ENCODE data around the gene TRIL. TPM values are rescaled to one million over a fixed set of nuclear protein-coding genes. Genes with fewer than 3 reads are reported as not detected.

Gene TRIL
- total and polyA plus RNA-seq, 9 of the 15 experiments (the other 6 are each of a cell fraction or from before 2014, with no cell fraction given): not detected

DNA sequence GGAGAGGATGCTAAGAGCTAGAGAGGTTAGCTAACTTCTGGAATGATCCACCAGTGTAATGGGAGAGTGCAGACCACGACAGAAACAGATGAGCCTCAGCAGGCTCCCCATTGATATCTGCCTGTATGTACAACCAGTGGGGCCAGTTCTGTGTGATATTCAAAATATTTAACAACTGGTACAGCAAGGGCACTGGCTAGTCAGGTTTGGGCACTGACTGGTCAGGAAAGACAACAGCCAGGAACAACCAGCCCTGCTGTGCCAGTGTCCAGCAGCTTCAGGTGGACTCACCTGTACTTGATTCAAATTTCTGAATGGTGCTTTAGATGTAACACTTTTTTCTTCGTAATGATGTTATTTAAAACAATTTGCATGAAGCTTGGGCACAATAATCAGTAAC lies 5.9 kb upstream of the TRIL start:
- no TSS peak for BruUV-seq (replicated peaks)
- DNase-seq (ENCODE audit: extremely low read depth in 1 of 4, low spot score in 3 of 4) (no peak), FAIRE-seq (no peak), ATAC-seq (no peak)
- H3K27me3 ChIP-seq (ENCODE audit: control insufficient read depth in 2 of 2, insufficient read depth in 2 of 2, low read length in 2 of 2): no peaks in the 10 kb centered on the region
- H2AFZ ChIP-seq (ENCODE audit: low read depth, low read length): no peak overlapping the region
- in situ Hi-C loops (cut with MboI) (no loop called here), intact Hi-C loops (cut with micrococcal nuclease) (no loop called here)
- no peaks in the 10 kb centered on the region for H3K36me3 ChIP-seq (ENCODE audit: control insufficient read depth, insufficient read depth, low read length)
- H3K4me1 ChIP-seq (replicated peaks in 1 of 2; ENCODE audit: control insufficient read depth in 2 of 2, insufficient read depth in 2 of 2, low read length in 2 of 2): no peaks in the 10 kb centered on the region
- no peak overlapping the region for H3K9ac ChIP-seq (ENCODE audit: insufficient read depth in 1 of 2, low read depth in 2 of 2, low read length in 2 of 2)
- no peaks in the 10 kb centered on the region for H3K9me3 ChIP-seq (replicated peaks; ENCODE audit: control insufficient read depth, insufficient read depth, low read depth, low read length)
- no peak overlapping the region for H3K4me3 ChIP-seq
- no peak overlapping the region for H3K4me2 ChIP-seq (ENCODE audit: insufficient read depth, low read length)
- no peaks in the 10 kb centered on the region for H3K9me1 ChIP-seq (ENCODE audit: control insufficient read depth, insufficient read depth, low read length)
- ChIA-PET POLR2A (no interaction called here), CTCF (ENCODE audit: low intra/inter-chr PET ratio) (no interaction called here)
- no peaks in the 10 kb centered on the region for H4K20me1 ChIP-seq (replicated peaks; ENCODE audit: control insufficient read depth, insufficient read depth, low read length)
- 0% methylated on average over 2 of the region's 2 CpGs for WGBS (ENCODE audit: insufficient coverage, low coverage, missing lambda C conversion rate)
- H3K27ac ChIP-seq (ENCODE audit: extremely low read depth, low read depth, low read length): no peak overlapping the region
- no peaks in the 10 kb centered on the region for H3K79me2 ChIP-seq (ENCODE audit: control insufficient read depth, insufficient read depth, low read length)
- no peak for TF ChIP-seq NCOA1 (IDR thresholded peaks at IDR 0.05; ENCODE audit: low read depth)
- TF ChIP-seq, protein P1, sequence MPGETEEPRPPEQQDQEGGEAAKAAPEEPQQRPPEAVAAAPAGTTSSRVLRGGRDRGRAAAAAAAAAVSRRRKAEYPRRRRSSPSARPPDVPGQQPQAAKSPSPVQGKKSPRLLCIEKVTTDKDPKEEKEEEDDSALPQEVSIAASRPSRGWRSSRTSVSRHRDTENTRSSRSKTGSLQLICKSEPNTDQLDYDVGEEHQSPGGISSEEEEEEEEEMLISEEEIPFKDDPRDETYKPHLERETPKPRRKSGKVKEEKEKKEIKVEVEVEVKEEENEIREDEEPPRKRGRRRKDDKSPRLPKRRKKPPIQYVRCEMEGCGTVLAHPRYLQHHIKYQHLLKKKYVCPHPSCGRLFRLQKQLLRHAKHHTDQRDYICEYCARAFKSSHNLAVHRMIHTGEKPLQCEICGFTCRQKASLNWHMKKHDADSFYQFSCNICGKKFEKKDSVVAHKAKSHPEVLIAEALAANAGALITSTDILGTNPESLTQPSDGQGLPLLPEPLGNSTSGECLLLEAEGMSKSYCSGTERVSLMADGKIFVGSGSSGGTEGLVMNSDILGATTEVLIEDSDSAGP (CRISPR knock-in tag; IDR thresholded peaks at IDR 0.05): no peak
- TF ChIP-seq, protein P2, sequence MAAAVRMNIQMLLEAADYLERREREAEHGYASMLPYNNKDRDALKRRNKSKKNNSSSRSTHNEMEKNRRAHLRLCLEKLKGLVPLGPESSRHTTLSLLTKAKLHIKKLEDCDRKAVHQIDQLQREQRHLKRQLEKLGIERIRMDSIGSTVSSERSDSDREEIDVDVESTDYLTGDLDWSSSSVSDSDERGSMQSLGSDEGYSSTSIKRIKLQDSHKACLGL (CRISPR knock-in tag; IDR thresholded peaks at IDR 0.05; ENCODE audit: borderline replicate concordance, poor library complexity, severe bottlenecking): no peak
- TF ChIP-seq ZZZ3 (IDR thresholded peaks at IDR 0.05): no peak
- TF ChIP-seq PRPF4 (IDR thresholded peaks at IDR 0.05; ENCODE audit: insufficient read depth, low read depth, low read length, poor library complexity, severe bottlenecking): no peak
- TF ChIP-seq, protein P3, sequence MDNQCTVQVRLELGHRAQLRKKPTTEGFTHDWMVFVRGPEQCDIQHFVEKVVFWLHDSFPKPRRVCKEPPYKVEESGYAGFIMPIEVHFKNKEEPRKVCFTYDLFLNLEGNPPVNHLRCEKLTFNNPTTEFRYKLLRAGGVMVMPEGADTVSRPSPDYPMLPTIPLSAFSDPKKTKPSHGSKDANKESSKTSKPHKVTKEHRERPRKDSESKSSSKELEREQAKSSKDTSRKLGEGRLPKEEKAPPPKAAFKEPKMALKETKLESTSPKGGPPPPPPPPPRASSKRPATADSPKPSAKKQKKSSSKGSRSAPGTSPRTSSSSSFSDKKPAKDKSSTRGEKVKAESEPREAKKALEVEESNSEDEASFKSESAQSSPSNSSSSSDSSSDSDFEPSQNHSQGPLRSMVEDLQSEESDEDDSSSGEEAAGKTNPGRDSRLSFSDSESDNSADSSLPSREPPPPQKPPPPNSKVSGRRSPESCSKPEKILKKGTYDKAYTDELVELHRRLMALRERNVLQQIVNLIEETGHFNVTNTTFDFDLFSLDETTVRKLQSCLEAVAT (IDR thresholded peaks at IDR 0.05): no peak
- no peak for TF ChIP-seq ZFP1 (CRISPR knock-in tag; IDR thresholded peaks at IDR 0.05)
- TF ChIP-seq SRSF1 (IDR thresholded peaks at IDR 0.05; ENCODE audit: low read depth, low read length): no peak
- TF ChIP-seq, protein P4, sequence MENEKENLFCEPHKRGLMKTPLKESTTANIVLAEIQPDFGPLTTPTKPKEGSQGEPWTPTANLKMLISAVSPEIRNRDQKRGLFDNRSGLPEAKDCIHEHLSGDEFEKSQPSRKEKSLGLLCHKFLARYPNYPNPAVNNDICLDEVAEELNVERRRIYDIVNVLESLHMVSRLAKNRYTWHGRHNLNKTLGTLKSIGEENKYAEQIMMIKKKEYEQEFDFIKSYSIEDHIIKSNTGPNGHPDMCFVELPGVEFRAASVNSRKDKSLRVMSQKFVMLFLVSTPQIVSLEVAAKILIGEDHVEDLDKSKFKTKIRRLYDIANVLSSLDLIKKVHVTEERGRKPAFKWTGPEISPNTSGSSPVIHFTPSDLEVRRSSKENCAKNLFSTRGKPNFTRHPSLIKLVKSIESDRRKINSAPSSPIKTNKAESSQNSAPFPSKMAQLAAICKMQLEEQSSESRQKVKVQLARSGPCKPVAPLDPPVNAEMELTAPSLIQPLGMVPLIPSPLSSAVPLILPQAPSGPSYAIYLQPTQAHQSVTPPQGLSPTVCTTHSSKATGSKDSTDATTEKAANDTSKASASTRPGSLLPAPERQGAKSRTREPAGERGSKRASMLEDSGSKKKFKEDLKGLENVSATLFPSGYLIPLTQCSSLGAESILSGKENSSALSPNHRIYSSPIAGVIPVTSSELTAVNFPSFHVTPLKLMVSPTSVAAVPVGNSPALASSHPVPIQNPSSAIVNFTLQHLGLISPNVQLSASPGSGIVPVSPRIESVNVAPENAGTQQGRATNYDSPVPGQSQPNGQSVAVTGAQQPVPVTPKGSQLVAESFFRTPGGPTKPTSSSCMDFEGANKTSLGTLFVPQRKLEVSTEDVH (IDR thresholded peaks at IDR 0.05; ENCODE audit: low read depth, partially characterized antibody): no peak
- TF ChIP-seq HOXB6 (CRISPR knock-in tag; IDR thresholded peaks at IDR 0.05; ENCODE audit: borderline replicate concordance): no peak
- TF ChIP-seq, protein P5, sequence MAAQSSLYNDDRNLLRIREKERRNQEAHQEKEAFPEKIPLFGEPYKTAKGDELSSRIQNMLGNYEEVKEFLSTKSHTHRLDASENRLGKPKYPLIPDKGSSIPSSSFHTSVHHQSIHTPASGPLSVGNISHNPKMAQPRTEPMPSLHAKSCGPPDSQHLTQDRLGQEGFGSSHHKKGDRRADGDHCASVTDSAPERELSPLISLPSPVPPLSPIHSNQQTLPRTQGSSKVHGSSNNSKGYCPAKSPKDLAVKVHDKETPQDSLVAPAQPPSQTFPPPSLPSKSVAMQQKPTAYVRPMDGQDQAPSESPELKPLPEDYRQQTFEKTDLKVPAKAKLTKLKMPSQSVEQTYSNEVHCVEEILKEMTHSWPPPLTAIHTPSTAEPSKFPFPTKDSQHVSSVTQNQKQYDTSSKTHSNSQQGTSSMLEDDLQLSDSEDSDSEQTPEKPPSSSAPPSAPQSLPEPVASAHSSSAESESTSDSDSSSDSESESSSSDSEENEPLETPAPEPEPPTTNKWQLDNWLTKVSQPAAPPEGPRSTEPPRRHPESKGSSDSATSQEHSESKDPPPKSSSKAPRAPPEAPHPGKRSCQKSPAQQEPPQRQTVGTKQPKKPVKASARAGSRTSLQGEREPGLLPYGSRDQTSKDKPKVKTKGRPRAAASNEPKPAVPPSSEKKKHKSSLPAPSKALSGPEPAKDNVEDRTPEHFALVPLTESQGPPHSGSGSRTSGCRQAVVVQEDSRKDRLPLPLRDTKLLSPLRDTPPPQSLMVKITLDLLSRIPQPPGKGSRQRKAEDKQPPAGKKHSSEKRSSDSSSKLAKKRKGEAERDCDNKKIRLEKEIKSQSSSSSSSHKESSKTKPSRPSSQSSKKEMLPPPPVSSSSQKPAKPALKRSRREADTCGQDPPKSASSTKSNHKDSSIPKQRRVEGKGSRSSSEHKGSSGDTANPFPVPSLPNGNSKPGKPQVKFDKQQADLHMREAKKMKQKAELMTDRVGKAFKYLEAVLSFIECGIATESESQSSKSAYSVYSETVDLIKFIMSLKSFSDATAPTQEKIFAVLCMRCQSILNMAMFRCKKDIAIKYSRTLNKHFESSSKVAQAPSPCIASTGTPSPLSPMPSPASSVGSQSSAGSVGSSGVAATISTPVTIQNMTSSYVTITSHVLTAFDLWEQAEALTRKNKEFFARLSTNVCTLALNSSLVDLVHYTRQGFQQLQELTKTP (IDR thresholded peaks at IDR 0.05; ENCODE audit: low read depth in 1 of 2, partially characterized antibody in 2 of 2): no peak
- TF ChIP-seq ZNF589 (CRISPR knock-in tag; IDR thresholded peaks at IDR 0.05; ENCODE audit: low read depth): no peak

All from K562 (cell line).